ENCODE results near the gene RBMS3.

GRCh38 chr3:30007668-30008067 is 726.8 kb downstream of the RBMS3 start:
- TF ChIP-seq POLR2AphosphoS5 (IDR thresholded peaks at IDR 0.05), result no peak
- no peak for TF ChIP-seq CTCF (IDR thresholded peaks at IDR 0.05)
- TF ChIP-seq POLR2A (IDR thresholded peaks at IDR 0.05), result no peak
- no peak for TF ChIP-seq EP300 (IDR thresholded peaks at IDR 0.05)
